GM12891 (cell line): Measurements from ENCODE around the gene IL1RL2.

Experiments used
- POLR2A ChIP-seq: IDR thresholded peaks from 2 replicates; pipeline ENCODE4 v1.6.1; 2011; ENCODE audit warnings: low read depth, low read length, control low read depth
- POLR2AphosphoS5 ChIP-seq: IDR thresholded peaks from 2 replicates; pipeline ENCODE4 v1.6.1; 2011; ENCODE audit warnings: low read depth, low read length, control low read depth
- POU2F2 ChIP-seq: IDR thresholded peaks from 2 replicates; pipeline ENCODE4 v1.6.1; 2011; ENCODE audit warnings: low read depth, mild to moderate bottlenecking, control low read depth, low read length, moderate library complexity
- SPI1 ChIP-seq: IDR thresholded peaks from 2 replicates; pipeline ENCODE4 v1.6.1; 2011; ENCODE audit warnings: low read depth, low read length, control low read depth
- TAF1 ChIP-seq: IDR thresholded peaks from 2 replicates; pipeline ENCODE4 v1.6.1; 2011; ENCODE audit warnings: low read depth, low read length, control low read depth

- TF ChIP-seq POU2F2 (no peak), POLR2A (no peak), POLR2AphosphoS5 (no peak), TAF1 (no peak), SPI1 (no peak)
Measured at GRCh38 chr2:102143450-102143985, 43.3 kb upstream of the IL1RL2 start.
